HL-60 (cell line): ENCODE data around the gene XYLT1.

Source experiments
- DNase-seq, 2 experiments: peaks; one replicate each; pipeline ENCODE4 v3.0.0-alpha.2; 2010 to 2020; ENCODE audit warnings: low read depth in 1 of 2, low spot score in 1 of 2
- H3K27ac ChIP-seq: fragments of 250-450 bp; sonication (Bioruptor Pico); replicated peaks from 2 replicates; pipeline ENCODE4 v1.5.1; 2020; ENCODE audit warnings: mild to moderate bottlenecking, moderate library complexity
- H3K27me3 ChIP-seq: fragments of 250-450 bp; sonication (Bioruptor Pico); 2 replicates; pipeline ENCODE4 v1.5.1; 2021; ENCODE audit warnings: mild to moderate bottlenecking, moderate library complexity; ENCODE audit not compliant: insufficient read depth, poor library complexity, severe bottlenecking
- H3K4me3 ChIP-seq: replicated peaks from 2 replicates; pipeline ENCODE4 v1.5.1; 2011; ENCODE audit warnings: mild to moderate bottlenecking, control low read depth, low read length; ENCODE audit not compliant: insufficient read depth
- CTCF ChIP-seq: IDR thresholded peaks from one replicate; pipeline ENCODE4 v1.5.1; 2011; ENCODE audit warnings: low read length, control low read depth, inconsistent platforms; ENCODE audit not compliant: insufficient read depth
- GABPA ChIP-seq: IDR thresholded peaks from 2 replicates; pipeline ENCODE4 v1.6.1; 2012; ENCODE audit warnings: low read depth
- POLR2AphosphoS5 ChIP-seq: IDR thresholded peaks from 2 replicates; pipeline ENCODE4 v1.6.1; 2012; ENCODE audit warnings: low read depth
- REST ChIP-seq: IDR thresholded peaks from 2 replicates; pipeline ENCODE4 v1.6.1; 2012; ENCODE audit warnings: low read depth; ENCODE audit not compliant: insufficient replicate concordance
- SPI1 ChIP-seq: IDR thresholded peaks from 2 replicates; pipeline ENCODE4 v1.6.1; 2012; ENCODE audit warnings: low read depth, mild to moderate bottlenecking, borderline replicate concordance

The XYLT1 gene

GRCh38 chr16:17204644-17205043 is 266.1 kb downstream of the XYLT1 start:
- Histone ChIP-seq H3K27me3 (no peaks in the 10 kb centered on the region), H3K4me3 (no peak overlapping the region), H3K27ac (no peak overlapping the region)
- DNase-seq, result no peak
- no peak for TF ChIP-seq POLR2AphosphoS5

GRCh38 chr16:17204206-17204605 is 266.6 kb downstream of the XYLT1 start:
- H3K27ac ChIP-seq, result no peak overlapping the region
- DNase-seq, result no peak
- TF ChIP-seq GABPA, result no peak
- no peak for TF ChIP-seq REST
- TF ChIP-seq POLR2AphosphoS5, result no peak
- no peak for TF ChIP-seq CTCF
- no peak for TF ChIP-seq SPI1
- no peak overlapping the region for H3K4me3 ChIP-seq
- no peaks in the 10 kb centered on the region for H3K27me3 ChIP-seq

- TF ChIP-seq CTCF (no peak), REST (no peak), GABPA (no peak), POLR2AphosphoS5 (no peak), SPI1 (no peak)
- no peak overlapping the region for H3K27ac ChIP-seq
- H3K4me3 ChIP-seq, result no peak overlapping the region
- DNase-seq, result no peak
- no peaks in the 10 kb centered on the region for H3K27me3 ChIP-seq
Measured at GRCh38 chr16:17203424-17203823, 267.3 kb downstream of the XYLT1 start.

GRCh38 chr16:17199135-17199534 is 271.6 kb downstream of the XYLT1 start:
- Histone ChIP-seq H3K4me3 (no peak overlapping the region), H3K27me3 (no peaks in the 10 kb centered on the region), H3K27ac (no peak overlapping the region)
- DNase-seq, result no peak
- TF ChIP-seq SPI1 (no peak), POLR2AphosphoS5 (no peak), GABPA (no peak), REST (no peak), CTCF (no peak)
